Hematopoietic multipotent progenitor cell treated with erythropoietin and hydrocortisone succinate and interleukin-3 and kit ligand, for 17 days (in vitro differentiated cells): Measurements from ENCODE around the gene FAM180A.
"Not testable (repeated sequence)": the region's sequence is repeated elsewhere in the genome, so short reads cannot be mapped to it uniquely, and the experiment has no call there.

Experiments used
- DNase-seq: peaks from one replicate; pipeline ENCODE4 v3.0.0-alpha.2; 2015; ENCODE audit warnings: low spot score

The FAM180A gene

GRCh38 chr7:135737306-135737647, 11.3 kb downstream of the FAM180A start:
- DNase-seq = not testable (repeated sequence)

GRCh38 chr7:135736586-135737305, 11.9 kb downstream of the FAM180A start:
- no peak for DNase-seq

- no peak for DNase-seq
Observed at GRCh38 chr7:135734343-135734689, 14.3 kb downstream of the FAM180A start.

- no peak for DNase-seq
Observed at GRCh38 chr7:135733603-135734342, 14.8 kb downstream of the FAM180A start.

GRCh38 chr7:135731131-135731530, 17.5 kb downstream of the FAM180A start:
- DNase-seq = no peak

- no peak for DNase-seq
Observed at GRCh38 chr7:135729230-135729629, 19.4 kb downstream of the FAM180A start.

- DNase-seq = no peak
Observed at GRCh38 chr7:135728136-135728669, 20.4 kb downstream of the FAM180A start, which contains the start of gene SLC13A4. Gene SLC13A4, minus strand, starts transcription at chr7:135728186. Its CDS starts 690 bp downstream, at chr7:135727496.

- no peak for DNase-seq
Observed at GRCh38 chr7:135726911-135727673, 21.5 kb downstream of the FAM180A start.

GRCh38 chr7:135726276-135726788, 22.3 kb downstream of the FAM180A start:
- DNase-seq = no peak

GRCh38 chr7:135723411-135723810, 25.2 kb downstream of the FAM180A start:
- no peak for DNase-seq

GRCh38 chr7:135721198-135721820, 27.3 kb downstream of the FAM180A start:
- DNase-seq = no peak

- no peak for DNase-seq
Observed at GRCh38 chr7:135719688-135720087, 28.9 kb downstream of the FAM180A start.

- DNase-seq = no peak
Observed at GRCh38 chr7:135718794-135719437, 29.7 kb downstream of the FAM180A start.

- DNase-seq = no peak
Observed at GRCh38 chr7:135718219-135718618, 30.4 kb downstream of the FAM180A start.

- no peak for DNase-seq
Observed at GRCh38 chr7:135717693-135718092, 30.9 kb downstream of the FAM180A start.

- no peak for DNase-seq
Observed at GRCh38 chr7:135716677-135717238, 31.9 kb downstream of the FAM180A start.

- no peak for DNase-seq
Observed at GRCh38 chr7:135715673-135716072, 32.9 kb downstream of the FAM180A start.

- DNase-seq = no peak
Observed at GRCh38 chr7:135715055-135715522, 33.5 kb downstream of the FAM180A start.

- no peak for DNase-seq
Observed at GRCh38 chr7:135714534-135715009, 34.0 kb downstream of the FAM180A start.

- DNase-seq = no peak
Observed at GRCh38 chr7:135713836-135714470, 34.7 kb downstream of the FAM180A start.
